Measurements from ENCODE around the gene GPA33. TPM values are rescaled to one million over a fixed set of nuclear protein-coding genes. Genes with fewer than 3 reads are reported as not detected.
A peak's percentile ranks its signal among the peaks of the same experiment; 100 is the strongest.

The GPA33 gene
- total RNA-seq, 2 donors from 2014 or later = not detected

GRCh38 chr1:167067904-167068303, 22.3 kb downstream of the GPA33 start:
- intact Hi-C loops (cut with DNase I) = loop anchor here (2.0 to 5.0 kb wide), 4 partner anchors 153 to 484 kb away; partner anchors contain the start of genes CREG1 and POU2F1
- Histone ChIP-seq H3K27me3 (replicated peaks; ENCODE audit: insufficient read depth) (no peaks in the 10 kb centered on the region), H3K27ac (no peak overlapping the region), H3K4me3 (no peak overlapping the region), H3K4me1 (replicated peaks) (no peaks in the 10 kb centered on the region), H3K36me3 (no peaks in the 10 kb centered on the region), H3K9me3 (no peaks in the 10 kb centered on the region)
- no peak for DNase-seq (ENCODE audit: low spot score)
- no peak for TF ChIP-seq POLR2AphosphoS5 (IDR thresholded peaks at IDR 0.05)
- no peak for TF ChIP-seq CTCF (IDR thresholded peaks at IDR 0.05)
- no peak for TF ChIP-seq POLR2A (IDR thresholded peaks at IDR 0.05)
- 84% methylated on average over 3 of the region's 3 CpGs for WGBS

DNA sequence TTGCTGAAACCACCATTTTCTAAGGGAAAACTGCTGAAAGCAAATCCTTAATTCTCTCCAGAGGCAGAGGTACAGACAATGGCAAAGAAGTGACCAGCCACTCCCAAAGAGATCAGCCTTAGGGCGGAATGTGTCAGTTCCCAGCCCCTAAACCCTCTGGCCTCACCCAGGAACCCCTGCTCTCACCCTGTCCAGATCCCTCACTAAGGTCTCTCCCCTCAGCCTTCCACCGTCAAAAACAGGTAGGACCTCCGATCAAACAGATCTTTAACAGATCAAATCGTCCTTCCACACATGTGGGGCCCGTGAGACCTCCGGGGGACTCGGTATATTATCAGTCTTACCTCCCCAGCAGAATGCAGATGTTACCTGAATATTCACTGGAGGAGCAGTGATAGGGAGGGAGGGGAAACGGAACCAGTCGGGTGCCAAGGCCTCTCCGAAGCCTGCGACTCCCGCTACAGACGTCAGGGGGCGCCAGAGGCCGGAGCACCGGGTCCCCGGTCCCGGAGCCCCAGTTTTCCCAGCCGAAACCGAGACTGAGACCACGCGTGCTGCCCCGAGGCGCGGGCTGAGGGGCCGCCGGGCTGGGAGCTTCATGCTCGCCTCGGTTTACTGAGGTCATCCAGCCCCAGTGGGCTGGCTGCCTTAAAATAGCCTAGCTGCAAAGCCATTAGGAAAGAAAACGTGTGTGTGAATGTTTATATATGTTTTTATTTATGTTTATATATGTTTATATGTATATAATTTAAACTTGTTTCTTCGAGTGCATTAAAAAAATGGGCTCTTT, 23.6 kb downstream of the GPA33 start:
- Histone ChIP-seq H3K27me3 (replicated peaks; ENCODE audit: insufficient read depth) (no peaks in the 10 kb centered on the region), H3K36me3 (no peaks in the 10 kb centered on the region), H3K9me3 (no peaks in the 10 kb centered on the region), H3K27ac (no peak overlapping the region), H3K4me1 (replicated peaks) (no peaks in the 10 kb centered on the region), H3K4me3 (no peak overlapping the region)
- intact Hi-C loops (cut with DNase I) = loop anchor here (2.0 to 5.0 kb wide), 4 partner anchors 154 to 486 kb away; partner anchors contain the start of genes CREG1 and POU2F1
- DNase-seq (ENCODE audit: low spot score) = peak; percentile 64
- WGBS = 8% methylated on average over 28 of the region's 31 CpGs
- no peak for TF ChIP-seq POLR2A (IDR thresholded peaks at IDR 0.05)
- TF ChIP-seq POLR2AphosphoS5 (IDR thresholded peaks at IDR 0.05) = peak; percentile 14
- peak; percentile 75 to 96 (median 94) for TF ChIP-seq CTCF (IDR thresholded peaks at IDR 0.05)

- intact Hi-C loops (cut with DNase I) = loop anchor here (5.0 kb wide), 2 partner anchors 467 to 487 kb away; partner anchors contain the start of gene CREG1
- WGBS = 86% methylated on average over 8 of the region's 8 CpGs
- H3K4me1 ChIP-seq (replicated peaks) = no peaks in the 10 kb centered on the region
- TF ChIP-seq POLR2AphosphoS5 (IDR thresholded peaks at IDR 0.05) (no peak), POLR2A (IDR thresholded peaks at IDR 0.05) (no peak), CTCF (IDR thresholded peaks at IDR 0.05) (no peak)
- no peak overlapping the region for H3K27ac ChIP-seq
- H3K36me3 ChIP-seq = no peaks in the 10 kb centered on the region
- no peaks in the 10 kb centered on the region for H3K27me3 ChIP-seq (replicated peaks; ENCODE audit: insufficient read depth)
- no peak overlapping the region for H3K4me3 ChIP-seq
- no peaks in the 10 kb centered on the region for H3K9me3 ChIP-seq
- no peak for DNase-seq (ENCODE audit: low spot score)
Observed at GRCh38 chr1:167065471-167065870, 24.7 kb downstream of the GPA33 start.

DNA sequence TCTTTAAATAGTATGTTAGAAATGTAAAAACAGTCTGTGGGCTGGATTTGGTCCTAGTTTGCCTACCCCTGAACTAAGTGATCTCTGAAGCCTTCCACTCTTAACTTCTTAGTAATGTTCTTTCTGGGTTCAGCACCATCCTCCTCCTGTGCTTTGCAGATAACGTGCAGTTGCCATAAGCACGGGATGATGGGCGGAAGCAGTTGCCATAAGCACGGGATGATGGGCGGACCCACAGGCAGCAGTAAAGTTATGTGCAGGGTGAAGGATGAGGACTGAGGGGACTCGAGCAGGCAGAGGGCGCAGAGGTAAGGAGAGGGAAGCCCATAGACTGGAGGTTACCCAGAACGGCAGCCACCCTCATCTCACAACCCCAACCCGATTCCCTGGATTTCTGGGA, 25.6 kb downstream of the GPA33 start:
- H3K27me3 ChIP-seq (replicated peaks; ENCODE audit: insufficient read depth) = no peaks in the 10 kb centered on the region
- no peaks in the 10 kb centered on the region for H3K36me3 ChIP-seq
- no peaks in the 10 kb centered on the region for H3K4me1 ChIP-seq (replicated peaks)
- no peak overlapping the region for H3K4me3 ChIP-seq
- no peaks in the 10 kb centered on the region for H3K9me3 ChIP-seq
- DNase-seq (ENCODE audit: low spot score) = no peak
- no peak for TF ChIP-seq CTCF (IDR thresholded peaks at IDR 0.05)
- TF ChIP-seq POLR2AphosphoS5 (IDR thresholded peaks at IDR 0.05) = no peak
- TF ChIP-seq POLR2A (IDR thresholded peaks at IDR 0.05) = no peak
- intact Hi-C loops (cut with DNase I) = loop anchor here (5.0 kb wide), 2 partner anchors 468 to 488 kb away; partner anchors contain the start of gene CREG1
- H3K27ac ChIP-seq = no peak overlapping the region
- 79% methylated on average over 9 of the region's 9 CpGs for WGBS

GRCh38 chr1:167061073-167061464, 29.1 kb downstream of the GPA33 start:
- DNase-seq (ENCODE audit: low spot score) = no peak

More at GRCh38 chr1:167061073-167061464, 29.1 kb downstream of the GPA33 start:
- no peak for TF ChIP-seq CTCF (IDR thresholded peaks at IDR 0.05)
- TF ChIP-seq POLR2A (IDR thresholded peaks at IDR 0.05) = no peak
- TF ChIP-seq POLR2AphosphoS5 (IDR thresholded peaks at IDR 0.05) = no peak
- Histone ChIP-seq H3K27ac (no peak overlapping the region), H3K36me3 (no peaks in the 10 kb centered on the region), H3K4me3 (no peak overlapping the region), H3K4me1 (replicated peaks) (no peaks in the 10 kb centered on the region), H3K9me3 (no peaks in the 10 kb centered on the region), H3K27me3 (replicated peaks; ENCODE audit: insufficient read depth) (no peaks in the 10 kb centered on the region)
- intact Hi-C loops (cut with DNase I) = no loop called here
- 86% methylated on average over 3 of the region's 3 CpGs for WGBS
